ENCODE measurements around the gene MZB1. TPM values are rescaled to one million over a fixed set of nuclear protein-coding genes. Genes with fewer than 3 reads are reported as not detected.

The MZB1 gene
- total RNA-seq, 4 donors from 2014 or later: 1.1 to 6.0 TPM; not detected in 2

GRCh38 chr5:139404484-139404840 is 14.7 kb upstream of the MZB1 start:
- TF ChIP-seq, protein P1, sequence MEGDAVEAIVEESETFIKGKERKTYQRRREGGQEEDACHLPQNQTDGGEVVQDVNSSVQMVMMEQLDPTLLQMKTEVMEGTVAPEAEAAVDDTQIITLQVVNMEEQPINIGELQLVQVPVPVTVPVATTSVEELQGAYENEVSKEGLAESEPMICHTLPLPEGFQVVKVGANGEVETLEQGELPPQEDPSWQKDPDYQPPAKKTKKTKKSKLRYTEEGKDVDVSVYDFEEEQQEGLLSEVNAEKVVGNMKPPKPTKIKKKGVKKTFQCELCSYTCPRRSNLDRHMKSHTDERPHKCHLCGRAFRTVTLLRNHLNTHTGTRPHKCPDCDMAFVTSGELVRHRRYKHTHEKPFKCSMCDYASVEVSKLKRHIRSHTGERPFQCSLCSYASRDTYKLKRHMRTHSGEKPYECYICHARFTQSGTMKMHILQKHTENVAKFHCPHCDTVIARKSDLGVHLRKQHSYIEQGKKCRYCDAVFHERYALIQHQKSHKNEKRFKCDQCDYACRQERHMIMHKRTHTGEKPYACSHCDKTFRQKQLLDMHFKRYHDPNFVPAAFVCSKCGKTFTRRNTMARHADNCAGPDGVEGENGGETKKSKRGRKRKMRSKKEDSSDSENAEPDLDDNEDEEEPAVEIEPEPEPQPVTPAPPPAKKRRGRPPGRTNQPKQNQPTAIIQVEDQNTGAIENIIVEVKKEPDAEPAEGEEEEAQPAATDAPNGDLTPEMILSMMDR (IDR thresholded peaks at IDR 0.05): no peak
- no peak for TF ChIP-seq POLR2A (IDR thresholded peaks at IDR 0.05)
- H3K27me3 ChIP-seq: no peaks in the 10 kb centered on the region

GRCh38 chr5:139403787-139404483 is 14.2 kb upstream of the MZB1 start, which contains the start of gene SPATA24:
Gene SPATA24 (minus strand): TSS chr5:139404089. CDS start chr5:139404060, 29 bp downstream.
- intact Hi-C loops (cut with DNase I): no loop called here
- Histone ChIP-seq H3K27me3 (no peaks in the 10 kb centered on the region), H3K4me3 (replicated peaks in 1 of 3) (peak within 1 kb of the TSS; percentile 1 to 30 (median 29)), H3K36me3 (no peaks in the 10 kb centered on the region), H3K9me3 (no peaks in the 10 kb centered on the region), H3K27ac (peak within 1 kb of the TSS; percentile 76 to 81 (median 79)), H3K4me1 (peaks cover 5 to 14% of the 10 kb centered on the region in 2 donors)
- DNase-seq: peak; percentile 99
- 0 to 1% methylated on average over 11 to 23 of the region's 41 CpGs for WGBS, 2 donors
- TF ChIP-seq POLR2A (IDR thresholded peaks at IDR 0.05): peak in 1 of 2 donors; percentile 45
- TF ChIP-seq, protein P1 (IDR thresholded peaks at IDR 0.05): no peak

More at GRCh38 chr5:139404484-139404840, 14.7 kb upstream of the MZB1 start:
- no peak for DNase-seq
- 52 to 60% methylated on average over 5 of the region's 5 CpGs for WGBS, 2 donors
- Histone ChIP-seq H3K4me1 (peaks cover 5 to 14% of the 10 kb centered on the region in 2 donors), H3K9me3 (no peaks in the 10 kb centered on the region), H3K4me3 (replicated peaks in 1 of 3) (peak overlapping the region in 1 of 3 donors; percentile 29), H3K27ac (peak overlapping the region; percentile 76 to 81 (median 79)), H3K36me3 (no peaks in the 10 kb centered on the region)
- intact Hi-C loops (cut with DNase I): no loop called here

- no peaks in the 10 kb centered on the region for H3K27me3 ChIP-seq
- intact Hi-C loops (cut with DNase I): no loop called here
- H3K36me3 ChIP-seq: no peaks in the 10 kb centered on the region
- no peak for DNase-seq
- TF ChIP-seq, protein P1 (IDR thresholded peaks at IDR 0.05): no peak
- no peak for TF ChIP-seq POLR2A (IDR thresholded peaks at IDR 0.05)
- H3K4me3 ChIP-seq (replicated peaks in 1 of 3): peak overlapping the region in 2 of 3 donors; percentile 1 to 29
- 27 to 28% methylated on average over 7 of the region's 7 CpGs for WGBS, 2 donors
- H3K9me3 ChIP-seq: no peaks in the 10 kb centered on the region
- peak overlapping the region; percentile 76 to 81 (median 79) for H3K27ac ChIP-seq
- peaks cover 5 to 14% of the 10 kb centered on the region in 2 donors for H3K4me1 ChIP-seq
These were observed 13.7 kb upstream of the MZB1 start for GRCh38 chr5:139403418-139403786.

GRCh38 chr5:139402561-139403158 is 12.9 kb upstream of the MZB1 start:
- H3K9me3 ChIP-seq: no peaks in the 10 kb centered on the region
- no peak for DNase-seq
- 74 to 81% methylated on average over 7 of the region's 7 CpGs for WGBS, 2 donors
- H3K4me3 ChIP-seq (replicated peaks in 1 of 3): no peak overlapping the region
- H3K36me3 ChIP-seq: no peaks in the 10 kb centered on the region
- intact Hi-C loops (cut with DNase I): no loop called here
- no peak for TF ChIP-seq POLR2A (IDR thresholded peaks at IDR 0.05)
- TF ChIP-seq, protein P1 (IDR thresholded peaks at IDR 0.05): peak in 1 of 6 experiments; percentile 25
- H3K27ac ChIP-seq: peak overlapping the region in 1 of 3 donors; percentile 81
- H3K4me1 ChIP-seq: peaks cover 5 to 14% of the 10 kb centered on the region in 2 donors
- H3K27me3 ChIP-seq: no peaks in the 10 kb centered on the region

DNA sequence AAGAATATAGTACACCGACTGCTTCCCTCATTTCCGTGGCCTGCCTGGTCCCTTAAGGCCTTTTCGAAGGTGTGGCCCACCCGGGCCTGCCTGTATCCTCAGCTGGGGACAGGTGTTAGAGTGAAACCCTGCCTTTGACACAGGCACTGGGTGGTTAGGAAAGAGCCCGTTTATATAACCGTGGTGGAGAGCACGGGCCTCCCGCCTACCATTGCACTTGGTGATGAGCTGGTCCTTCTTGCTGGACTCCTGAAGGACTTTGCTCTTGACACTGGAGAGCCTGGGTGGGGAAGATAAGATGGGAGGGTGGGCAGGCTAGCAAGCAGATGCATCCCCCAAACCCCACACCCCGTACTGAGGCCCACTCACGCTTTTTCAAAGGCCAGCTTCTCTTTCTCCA is 11.8 kb upstream of the MZB1 start:
- H3K9me3 ChIP-seq: no peaks in the 10 kb centered on the region
- no peak overlapping the region for H3K27ac ChIP-seq
- WGBS, 2 donors: 91 to 94% methylated on average over 6 to 10 of the region's 10 CpGs
- peaks cover 5 to 14% of the 10 kb centered on the region in 2 donors for H3K4me1 ChIP-seq
- H3K27me3 ChIP-seq: no peaks in the 10 kb centered on the region
- H3K4me3 ChIP-seq (replicated peaks in 1 of 3): no peak overlapping the region
- no peaks in the 10 kb centered on the region for H3K36me3 ChIP-seq
- DNase-seq: no peak
- no peak for TF ChIP-seq POLR2A (IDR thresholded peaks at IDR 0.05)
- TF ChIP-seq, protein P1 (IDR thresholded peaks at IDR 0.05): no peak
- intact Hi-C loops (cut with DNase I): no loop called here

Data from thyroid gland (tissue), 4 donors.